Astrocyte (in vitro differentiated cells and primary cell): ENCODE data around the gene LAMA3.

Experiments used
- CTCF ChIP-seq: IDR thresholded peaks from 2 replicates; pipeline ENCODE4 v1.5.1; 2011; ENCODE audit warnings: low read depth, mild to moderate bottlenecking, inconsistent platforms, low read length, moderate library complexity; ENCODE audit not compliant: insufficient read depth
- EZH2 ChIP-seq: IDR thresholded peaks from 2 replicates; pipeline ENCODE4 v1.6.1; 2012; ENCODE audit warnings: mild to moderate bottlenecking, low read length, inconsistent platforms; ENCODE audit not compliant: insufficient read depth

GRCh38 chr18:23930002-23930401, 240.7 kb downstream of the LAMA3 start:
- TF ChIP-seq CTCF (no peak), EZH2 (no peak)
